Aorta (tissue), 5 donors: Measurements from ENCODE around the gene THBD. TPM values are rescaled to one million over a fixed set of nuclear protein-coding genes. Genes with fewer than 3 reads are reported as not detected.

Experiments
- ATAC-seq: fragments of 200-7000 bp; cut with Tn5 transposase; one replicate; pipeline ENCODE4 v1.9.1; 2022; ENCODE audit warnings: moderate library complexity; ENCODE audit not compliant: low FRiP score
- DNase-seq, 2 donors: peaks; one replicate each; pipeline ENCODE4 v3.0.0-alpha.2; 2020
- H3K27ac ChIP-seq, 2 donors: one replicate each; pipeline ENCODE4 v1.5.1; 2013; ENCODE audit warnings: low read length in 2 of 2, mild to moderate bottlenecking in 2 of 2, moderate library complexity in 2 of 2, control low read depth in 1 of 2, inconsistent platforms in 1 of 2, low read depth in 1 of 2
- H3K27me3 ChIP-seq, 2 donors: one replicate each; pipeline ENCODE4 v1.6.1; 2013; ENCODE audit warnings: control low read depth in 1 of 2, low read length in 1 of 2, mild to moderate bottlenecking in 1 of 2, moderate library complexity in 1 of 2; ENCODE audit not compliant: insufficient read depth in 2 of 2, control insufficient read depth in 1 of 2
- H3K36me3 ChIP-seq, 2 donors: one replicate each; pipeline ENCODE4 v1.6.1; 2013; ENCODE audit warnings: control low read depth in 1 of 2, low read length in 1 of 2, mild to moderate bottlenecking in 1 of 2; ENCODE audit not compliant: insufficient read depth in 2 of 2, control insufficient read depth in 1 of 2
- H3K4me1 ChIP-seq, 2 donors: one replicate each; pipeline ENCODE4 v1.6.1; 2013; ENCODE audit warnings: low read length in 2 of 2, control low read depth in 1 of 2, mild to moderate bottlenecking in 1 of 2, moderate library complexity in 1 of 2; ENCODE audit not compliant: insufficient read depth in 2 of 2, control insufficient read depth in 1 of 2
- H3K4me3 ChIP-seq, 2 donors: one replicate each; pipeline ENCODE4 v1.5.1; 2013; ENCODE audit warnings: low read length in 2 of 2, control low read depth in 1 of 2, mild to moderate bottlenecking in 1 of 2
- H3K9me3 ChIP-seq: one replicate; pipeline ENCODE4 v1.6.1; 2013; ENCODE audit warnings: mild to moderate bottlenecking, low read length; ENCODE audit not compliant: control insufficient read depth
- WGBS, 2 donors: extraction: QIAGEN DNeasy Blood & Tissue Kit; methylation state at CpG; one replicate each; pipeline ENCODE4 v1.1.7; 2013; 5-methylcytosine and 5-hydroxymethylcytosine counted together
- intact Hi-C, 2 donors: fragments of 100-400 bp; cut with DNase I; formaldehyde crosslinking; loops; one replicate each; pipeline versions ENCODE4 v1.14.2 to v1.15.0; 2022
- polyA plus RNA-seq, 2 donors: library from polyadenylated mRNA; stranded (reverse); fragments of 200-250 nt; gene quantifications; one replicate each; pipeline ENCODE4 v1.2.3, GENCODE V29; 2013
- total RNA-seq, 2 donors: library from RNA; stranded (reverse); fragmentation: NEBNext Ultra II Directional; extraction: Animal tissue kit (Norgen Biotek cat#: 25700); gene quantifications; one replicate each; pipeline ENCODE4 v1.2.1, GENCODE V29; 2021
- donor health status: healthy with polysubstance abuse.
- donor health status: Bipolar disorder and iron deficiency.
- donor health status: DM: no; HTN: no; CAD: no.
- donor health status: DM: no; HTN: no; CAD: no.
- donor health status: DM: yes; HTN: yes; CAD: no.

THBD gene
- total and polyA plus RNA-seq, 4 donors: 8.5 to 79.8 (median 53.7) TPM

DNA sequence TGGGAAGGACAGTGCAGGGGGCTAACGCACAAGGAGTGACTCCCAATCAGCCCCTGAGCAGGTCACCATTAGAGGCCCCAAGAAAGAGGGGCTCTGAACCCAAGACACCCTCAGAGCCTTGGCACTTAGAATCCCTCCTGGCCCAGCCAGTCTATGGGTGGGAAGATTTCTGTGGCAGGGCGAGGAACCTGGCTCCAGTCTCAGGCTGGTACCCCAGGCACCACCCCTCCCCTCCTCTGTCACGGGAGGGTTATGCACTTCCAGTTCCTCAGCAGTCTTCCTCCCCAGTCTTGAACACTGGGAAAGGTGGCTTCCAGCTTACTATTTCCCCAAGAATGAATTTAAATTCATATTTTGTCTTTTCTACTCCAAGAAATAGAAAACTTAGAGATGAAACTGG, 42.0 kb downstream of the THBD start:
- ATAC-seq (no peak), DNase-seq (no peak)
- Histone ChIP-seq H3K36me3 (no peaks in the 10 kb centered on the region), H3K4me3 (no peak overlapping the region), H3K9me3 (no peaks in the 10 kb centered on the region), H3K4me1 (no peaks in the 10 kb centered on the region), H3K27me3 (no peaks in the 10 kb centered on the region), H3K27ac (no peak overlapping the region)
- WGBS, 2 donors: 79 to 87% methylated on average over 3 of the region's 3 CpGs
- intact Hi-C loops: no loop called here

DNA sequence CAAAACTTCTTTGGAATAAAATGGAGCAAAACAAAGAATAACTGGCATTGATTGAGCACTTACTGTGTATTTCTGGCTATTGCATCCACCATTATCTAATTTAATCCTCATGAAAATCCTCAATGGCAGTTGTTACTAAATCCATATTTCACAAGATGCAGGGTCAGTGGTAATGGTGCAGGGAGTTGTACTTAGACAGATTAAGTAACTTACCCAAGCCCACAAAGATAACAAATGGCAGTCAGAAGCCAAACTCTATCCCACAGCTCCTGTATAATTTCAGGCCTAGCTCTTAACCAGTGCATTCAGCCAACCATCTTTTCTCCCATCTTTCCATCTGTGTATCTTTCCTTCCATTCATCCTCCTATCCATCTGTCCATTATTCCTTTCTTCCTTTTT, 43.7 kb downstream of the THBD start:
- ATAC-seq (no peak), DNase-seq (no peak)
- Histone ChIP-seq H3K4me3 (no peak overlapping the region), H3K9me3 (no peaks in the 10 kb centered on the region), H3K27ac (no peak overlapping the region), H3K27me3 (no peaks in the 10 kb centered on the region), H3K4me1 (no peaks in the 10 kb centered on the region), H3K36me3 (no peaks in the 10 kb centered on the region)
- intact Hi-C loops: no loop called here

DNA sequence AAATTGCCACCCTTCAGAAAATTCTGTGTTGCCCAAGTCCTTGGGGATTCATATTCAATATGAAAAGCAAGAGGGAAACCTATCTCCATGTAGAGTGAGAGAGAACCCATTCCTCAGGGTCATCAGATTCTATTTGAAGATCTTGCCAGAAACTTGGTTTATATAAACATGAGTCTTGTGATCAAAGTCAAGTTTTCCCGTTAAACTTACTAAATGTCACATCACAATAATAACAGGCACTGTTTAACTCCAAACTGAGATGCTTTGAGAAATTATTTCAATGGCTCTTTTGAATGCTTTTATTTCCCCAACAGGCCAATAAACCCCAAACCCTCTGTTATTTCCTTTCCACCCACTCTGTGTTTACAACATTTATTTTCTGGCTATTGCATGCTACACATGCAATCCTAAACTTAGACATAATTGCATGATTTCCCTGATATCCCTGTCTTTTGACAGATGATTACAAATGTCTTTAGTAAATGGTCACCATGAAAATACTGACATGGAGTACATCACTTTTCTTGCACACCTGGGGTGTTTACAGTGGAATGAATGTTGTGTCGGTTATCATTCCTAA, 45.5 kb downstream of the THBD start:
- intact Hi-C loops: no loop called here
- DNase-seq: no peak
- WGBS, 2 donors: 71 to 72% methylated on average over 2 of the region's 2 CpGs
- no peak for ATAC-seq
- Histone ChIP-seq H3K9me3 (no peaks in the 10 kb centered on the region), H3K4me3 (no peak overlapping the region), H3K27me3 (no peaks in the 10 kb centered on the region), H3K27ac (no peak overlapping the region), H3K4me1 (no peaks in the 10 kb centered on the region), H3K36me3 (no peaks in the 10 kb centered on the region)

DNA sequence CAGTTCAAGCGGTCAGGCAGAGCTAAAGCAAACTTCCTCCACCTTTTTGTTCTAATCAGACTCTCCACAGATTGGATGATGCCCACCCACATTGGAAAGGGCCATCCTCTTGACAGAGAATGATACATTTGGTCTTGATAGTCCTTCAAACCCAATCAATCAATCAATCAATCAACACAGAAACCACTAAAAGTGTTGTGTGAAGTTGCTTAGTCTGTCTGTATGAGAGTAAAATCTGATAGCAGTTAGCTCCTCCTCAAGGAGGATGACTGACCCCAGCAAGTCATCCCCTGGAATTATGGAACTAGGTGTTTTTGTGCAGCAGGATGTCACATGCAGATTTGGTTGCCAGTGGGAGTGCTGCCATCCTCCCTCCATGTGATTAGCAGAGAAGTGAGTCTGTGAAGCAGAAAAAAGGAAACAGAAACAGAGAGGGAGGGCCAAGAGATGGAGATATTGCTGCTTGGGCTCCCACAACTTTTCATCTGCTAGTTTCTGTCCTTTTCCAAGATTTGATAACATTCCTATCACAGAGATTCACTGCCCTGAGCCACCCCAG, 46.3 kb downstream of the THBD start:
- H3K36me3 ChIP-seq: no peaks in the 10 kb centered on the region
- no peaks in the 10 kb centered on the region for H3K27me3 ChIP-seq
- WGBS, 2 donors: 84 to 89% methylated on average over 1 of the region's 1 CpG
- DNase-seq (no peak), ATAC-seq (no peak)
- H3K27ac ChIP-seq: no peak overlapping the region
- H3K4me1 ChIP-seq: no peaks in the 10 kb centered on the region
- no peaks in the 10 kb centered on the region for H3K9me3 ChIP-seq
- H3K4me3 ChIP-seq: no peak overlapping the region
- intact Hi-C loops: no loop called here

DNA sequence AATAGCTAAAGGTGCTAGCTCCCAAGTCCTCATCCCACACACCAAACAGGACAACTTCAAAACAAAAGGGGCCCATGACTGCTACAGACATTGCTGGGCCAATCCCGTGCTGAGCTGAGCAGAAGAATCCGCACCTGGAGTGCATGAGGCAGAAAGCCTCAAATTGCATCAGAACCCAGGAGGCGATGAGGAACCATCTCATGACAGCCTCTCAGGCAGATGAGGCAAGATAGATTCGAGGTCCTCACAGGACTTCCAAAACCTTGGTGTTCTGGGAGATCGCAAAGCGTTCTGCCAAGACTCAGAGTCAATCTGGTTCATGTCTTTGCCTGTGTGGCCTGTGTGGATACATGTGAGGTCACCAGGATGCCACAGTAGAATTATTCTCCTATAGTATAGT, 47.2 kb downstream of the THBD start:
- intact Hi-C loops: no loop called here
- H3K4me3 ChIP-seq: no peak overlapping the region
- WGBS, 2 donors: 94 to 96% methylated on average over 6 of the region's 6 CpGs
- H3K27me3 ChIP-seq: no peaks in the 10 kb centered on the region
- ATAC-seq: no peak
- no peak for DNase-seq
- H3K4me1 ChIP-seq: no peaks in the 10 kb centered on the region
- H3K36me3 ChIP-seq: no peaks in the 10 kb centered on the region
- no peaks in the 10 kb centered on the region for H3K9me3 ChIP-seq
- H3K27ac ChIP-seq: no peak overlapping the region

DNA sequence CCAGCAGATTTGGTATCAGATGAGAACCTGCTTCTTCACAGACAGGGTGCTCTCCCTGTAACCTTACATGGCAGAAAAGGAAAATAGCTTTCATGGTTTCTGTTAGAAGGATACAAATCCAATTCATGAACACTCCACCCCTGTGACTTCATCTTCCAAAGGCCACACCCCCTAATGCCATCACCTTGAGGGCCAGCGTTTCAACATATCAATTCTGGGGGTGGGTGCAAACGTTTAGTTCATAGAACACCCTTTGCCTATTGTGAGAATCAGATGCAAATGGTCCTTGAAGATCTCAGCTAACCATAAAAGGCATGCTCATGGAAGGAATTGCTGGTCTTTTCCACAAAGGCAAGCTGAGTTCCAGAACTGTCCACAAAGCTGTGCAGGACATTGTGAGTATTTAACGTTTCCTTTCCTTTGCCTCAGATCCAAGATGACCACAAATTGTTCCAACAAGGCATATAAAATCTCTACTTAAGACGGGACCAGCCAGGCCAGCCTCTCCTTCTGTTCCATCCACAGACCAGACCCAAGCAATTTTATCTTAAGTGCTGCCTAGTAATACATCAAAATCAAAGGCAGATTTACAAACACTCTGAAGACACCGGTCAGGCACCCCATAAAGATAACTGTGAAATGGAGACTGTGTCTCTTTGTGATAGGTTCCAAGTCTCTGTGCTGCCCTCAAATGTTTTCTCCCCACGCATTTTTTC, 49.1 kb downstream of the THBD start:
- no peak overlapping the region for H3K27ac ChIP-seq
- H3K4me3 ChIP-seq: no peak overlapping the region
- WGBS, 2 donors: 65 to 71% methylated on average over 6 of the region's 6 CpGs
- no peaks in the 10 kb centered on the region for H3K27me3 ChIP-seq
- H3K9me3 ChIP-seq: no peaks in the 10 kb centered on the region
- H3K36me3 ChIP-seq: no peaks in the 10 kb centered on the region
- intact Hi-C loops: no loop called here
- ATAC-seq: no peak
- H3K4me1 ChIP-seq: no peaks in the 10 kb centered on the region
- DNase-seq: no peak

DNA sequence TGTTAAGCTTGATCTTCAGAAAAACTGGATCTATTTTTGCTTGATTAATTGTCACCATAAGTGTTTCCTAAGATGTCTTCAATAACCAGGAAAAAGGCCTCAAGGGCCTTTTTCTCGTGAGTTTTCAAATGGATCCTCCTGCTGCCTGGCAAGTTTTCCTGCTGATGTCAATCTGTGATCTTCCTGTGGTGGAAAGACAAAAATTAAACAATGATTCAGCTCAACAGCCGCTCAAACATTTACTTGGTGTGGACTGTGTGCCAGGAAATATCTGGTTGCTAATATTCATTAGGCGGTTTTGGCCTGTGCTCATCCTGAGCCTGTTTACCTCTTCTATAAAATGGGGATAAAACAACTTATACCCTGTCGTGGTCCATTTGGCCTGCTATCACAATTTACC, 49.7 kb downstream of the THBD start:
- Histone ChIP-seq H3K27ac (no peak overlapping the region), H3K4me1 (no peaks in the 10 kb centered on the region), H3K9me3 (no peaks in the 10 kb centered on the region), H3K27me3 (no peaks in the 10 kb centered on the region), H3K36me3 (no peaks in the 10 kb centered on the region), H3K4me3 (no peak overlapping the region)
- ATAC-seq (no peak), DNase-seq (no peak)
- intact Hi-C loops: no loop called here
- 87 to 89% methylated on average over 4 of the region's 4 CpGs for WGBS, 2 donors

DNA sequence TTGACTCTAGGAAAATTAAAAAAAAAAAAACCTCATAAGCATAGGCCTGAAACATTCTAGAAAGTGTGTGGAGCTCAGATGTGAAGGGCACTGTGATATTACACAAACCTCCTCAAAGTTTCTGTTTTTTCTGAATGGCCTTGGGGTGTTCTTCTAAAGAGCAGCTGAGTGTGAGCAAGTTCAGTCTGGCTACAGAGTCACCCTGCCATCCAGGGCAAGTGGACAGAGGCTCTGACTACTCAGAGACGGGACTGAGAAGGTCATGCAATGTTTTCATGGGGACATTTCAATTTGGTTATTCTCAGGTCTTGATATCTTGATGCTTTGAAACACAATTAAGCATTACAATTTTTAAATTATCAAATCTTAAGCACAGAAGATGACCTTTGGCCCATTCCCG, 51.0 kb downstream of the THBD start:
- Histone ChIP-seq H3K9me3 (peaks cover 3% of the 10 kb centered on the region), H3K27me3 (no peaks in the 10 kb centered on the region), H3K27ac (no peak overlapping the region), H3K4me3 (no peak overlapping the region), H3K4me1 (no peaks in the 10 kb centered on the region), H3K36me3 (no peaks in the 10 kb centered on the region)
- WGBS, 2 donors: 92 to 93% methylated on average over 2 of the region's 2 CpGs
- intact Hi-C loops: no loop called here
- DNase-seq (no peak), ATAC-seq (no peak)

DNA sequence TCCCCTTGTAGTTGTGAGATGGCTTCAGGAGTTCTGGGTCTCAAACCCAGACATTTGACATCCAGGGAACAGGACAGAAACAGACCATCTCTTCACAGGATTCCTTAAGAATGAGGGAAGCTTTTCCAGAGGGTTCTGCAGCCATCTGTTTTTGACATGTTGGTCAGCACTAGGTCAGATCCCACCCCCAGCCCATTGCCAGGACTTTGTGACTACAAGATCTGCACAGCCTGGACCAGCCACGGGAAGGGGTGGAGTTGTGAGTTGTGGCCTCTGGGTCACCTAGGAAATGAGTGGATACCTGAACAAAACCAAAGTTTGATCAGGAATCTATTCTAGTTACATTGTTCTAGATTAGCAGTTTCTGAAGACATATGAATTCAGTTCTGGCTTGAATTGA, 53.5 kb downstream of the THBD start:
- Histone ChIP-seq H3K27ac (no peak overlapping the region), H3K9me3 (peaks cover 5% of the 10 kb centered on the region), H3K27me3 (no peaks in the 10 kb centered on the region), H3K36me3 (no peaks in the 10 kb centered on the region), H3K4me3 (no peak overlapping the region), H3K4me1 (no peaks in the 10 kb centered on the region)
- DNase-seq: no peak
- WGBS, 2 donors: 58 to 64% methylated on average over 1 of the region's 1 CpG
- ATAC-seq: no peak
- intact Hi-C loops: no loop called here
